GM12892 (cell line): ENCODE measurements around the gene MOGAT1.
"Not testable (repeated sequence)": the region's sequence is repeated elsewhere in the genome, so short reads cannot be mapped to it uniquely, and the experiment has no call there.

Experiments
- DNase-seq: peaks from one replicate; pipeline ENCODE4 v3.0.0; 2011; ENCODE audit not compliant: insufficient read length
- FAIRE-seq: peaks from 2 replicates; lab custom pipeline; 2011; peaks lifted over from hg19 to GRCh38; lab: Jason Lieb, UNC
- POLR2A ChIP-seq: IDR thresholded peaks from 2 replicates; pipeline ENCODE4 v1.6.1; 2011; ENCODE audit warnings: low read depth, low read length, control low read depth
- POLR2AphosphoS5 ChIP-seq: IDR thresholded peaks from 2 replicates; pipeline ENCODE4 v1.6.1; 2011; ENCODE audit warnings: low read depth, low read length, control low read depth
- TAF1 ChIP-seq: IDR thresholded peaks from 2 replicates; pipeline ENCODE4 v1.6.1; 2011; ENCODE audit warnings: low read depth, mild to moderate bottlenecking, control low read depth, low read length, borderline replicate concordance

Gene MOGAT1

GRCh38 chr2:222707102-222707688 is 35.7 kb downstream of the MOGAT1 start:
- TF ChIP-seq POLR2AphosphoS5 (no peak), TAF1 (no peak), POLR2A (no peak)
- no peak for DNase-seq
- FAIRE-seq: peak; percentile 21

GRCh38 chr2:222707689-222708273 is 36.3 kb downstream of the MOGAT1 start:
- TF ChIP-seq TAF1: no peak
- TF ChIP-seq POLR2AphosphoS5: no peak
- no peak for DNase-seq
- peak; percentile 21 for FAIRE-seq

- TF ChIP-seq POLR2AphosphoS5: no peak
- TF ChIP-seq POLR2A: no peak
- TF ChIP-seq TAF1: no peak
- no peak for FAIRE-seq
- DNase-seq: no peak
Measured at GRCh38 chr2:222708274-222708710, 36.8 kb downstream of the MOGAT1 start.

- FAIRE-seq (peak; percentile 44), DNase-seq (no peak)
- TF ChIP-seq POLR2AphosphoS5 (no peak), TAF1 (no peak), POLR2A (no peak)
Measured at GRCh38 chr2:222709191-222709891, 37.9 kb downstream of the MOGAT1 start.

- DNase-seq (no peak), FAIRE-seq (no peak)
- no peak for TF ChIP-seq TAF1
- no peak for TF ChIP-seq POLR2A
- no peak for TF ChIP-seq POLR2AphosphoS5
Measured at GRCh38 chr2:222710736-222711135, 39.3 kb downstream of the MOGAT1 start.

- DNase-seq (no peak), FAIRE-seq (no peak)
- TF ChIP-seq POLR2A (no peak), POLR2AphosphoS5 (no peak), TAF1 (no peak)
Measured at GRCh38 chr2:222711315-222711940, 40.0 kb downstream of the MOGAT1 start.

- DNase-seq: no peak
- TF ChIP-seq POLR2AphosphoS5 (no peak), POLR2A (no peak), TAF1 (no peak)
- no peak for FAIRE-seq
Measured at GRCh38 chr2:222713002-222713401, 41.5 kb downstream of the MOGAT1 start.

- DNase-seq (no peak), FAIRE-seq (no peak)
- TF ChIP-seq TAF1 (no peak), POLR2AphosphoS5 (no peak), POLR2A (no peak)
Measured at GRCh38 chr2:222714361-222715241, 43.1 kb downstream of the MOGAT1 start.

GRCh38 chr2:222715742-222716141 is 44.3 kb downstream of the MOGAT1 start:
- TF ChIP-seq TAF1: no peak
- TF ChIP-seq POLR2AphosphoS5: no peak
- no peak for TF ChIP-seq POLR2A
- no peak for FAIRE-seq
- no peak for DNase-seq

- FAIRE-seq: peak; percentile 60
- not testable (repeated sequence) for DNase-seq
Measured at GRCh38 chr2:222719787-222720186, 48.3 kb downstream of the MOGAT1 start.

- FAIRE-seq, DNase-seq: not testable (repeated sequence)
Measured at GRCh38 chr2:222721597-222721996, 50.1 kb downstream of the MOGAT1 start.
